Esophagus muscularis mucosa (tissue), 4 donors: ENCODE data around the gene LMO7.

Source experiments
- CTCF ChIP-seq, 3 experiments: fragments of 200-600 bp in 2 of 3; fragments of 450-650 bp in 1 of 3; sonication (generic) in 2 of 3; IDR thresholded peaks; one replicate each; pipeline ENCODE4 v1.5.1; 2017 to 2019; ENCODE audit warnings: antibody characterized with exemption in 3 of 3, mild to moderate bottlenecking in 2 of 3, moderate library complexity in 1 of 3
- EP300 ChIP-seq: sonication (generic); formaldehyde crosslinking; IDR thresholded peaks from one replicate; pipeline ENCODE4 v1.6.1; 2017; ENCODE audit warnings: antibody characterized with exemption
- POLR2A ChIP-seq: fragments of 450-650 bp; IDR thresholded peaks from one replicate; pipeline ENCODE4 v1.6.1; 2017; ENCODE audit warnings: antibody characterized with exemption, moderate library complexity, mild to moderate bottlenecking, low read depth
- POLR2AphosphoS5 ChIP-seq, 2 donors: sonication (generic); formaldehyde crosslinking; IDR thresholded peaks; one replicate each; pipeline ENCODE4 v1.6.1; 2017; ENCODE audit warnings: antibody characterized with exemption in 2 of 2

DNA sequence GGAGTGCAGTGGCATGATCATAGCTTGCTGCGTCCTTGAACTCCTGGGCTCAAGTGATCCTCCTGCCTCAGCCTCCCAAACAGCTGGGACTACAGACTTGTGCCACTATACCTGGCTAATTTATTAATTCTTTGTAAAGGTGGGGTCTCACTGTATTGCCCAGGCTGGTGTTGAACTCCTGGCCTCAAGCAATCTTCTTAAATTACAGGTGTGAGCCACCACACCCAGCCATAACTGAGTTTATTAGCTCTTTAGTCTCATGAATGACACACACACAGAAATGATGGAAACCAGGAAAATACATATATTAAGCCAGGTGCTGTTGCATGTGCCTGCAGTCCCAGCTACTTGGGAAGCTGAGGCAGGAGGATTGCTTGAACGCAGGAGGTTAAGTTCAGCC lies 33.1 kb upstream of the LMO7 start:
- TF ChIP-seq POLR2A = no peak
- no peak for TF ChIP-seq EP300
- TF ChIP-seq CTCF (IDR thresholded peaks at IDR 0.05) = no peak
- TF ChIP-seq POLR2AphosphoS5 (IDR thresholded peaks at IDR 0.05) = no peak
